Endothelial cell (in vitro differentiated cells): ENCODE results near the gene PFN3. TPM values are rescaled to one million over a fixed set of nuclear protein-coding genes. Genes with fewer than 3 reads are reported as not detected.

Experiments used
- DNase-seq: peaks from one replicate; pipeline ENCODE4 v3.0.0; 2021; ENCODE audit warnings: low spot score
- H3K27ac Mint-ChIP-seq: one replicate; pipeline ENCODE4 v1.8.0; 2021; ENCODE audit warnings: mixed read lengths, inconsistent platforms; ENCODE audit not compliant: unreplicated experiment
- H3K27me3 Mint-ChIP-seq: one replicate; pipeline ENCODE4 v1.8.0; 2021; ENCODE audit warnings: mild to moderate bottlenecking, moderate library complexity, mixed read lengths, inconsistent platforms; ENCODE audit not compliant: unreplicated experiment
- H3K36me3 Mint-ChIP-seq: one replicate; pipeline ENCODE4 v1.8.0; 2021; ENCODE audit warnings: mild to moderate bottlenecking, low read depth, mixed read lengths, inconsistent platforms; ENCODE audit not compliant: unreplicated experiment
- H3K4me1 Mint-ChIP-seq: one replicate; pipeline ENCODE4 v1.8.0; 2021; ENCODE audit warnings: mild to moderate bottlenecking, mixed read lengths, inconsistent platforms; ENCODE audit not compliant: unreplicated experiment
- H3K4me3 Mint-ChIP-seq: one replicate; pipeline ENCODE4 v1.8.0; 2021; ENCODE audit warnings: mild to moderate bottlenecking, mixed read lengths, inconsistent platforms; ENCODE audit not compliant: unreplicated experiment
- H3K9me3 Mint-ChIP-seq: one replicate; pipeline ENCODE4 v1.8.0; 2021; ENCODE audit warnings: mixed read lengths, inconsistent platforms; ENCODE audit not compliant: unreplicated experiment
- CTCF ChIP-seq: fragments of 200-600 bp; sonication (generic); IDR thresholded peaks from one replicate; pipeline ENCODE4 v1.5.0; 2021; ENCODE audit warnings: antibody characterized with exemption; ENCODE audit not compliant: unreplicated experiment
- total RNA-seq: library from RNA; stranded (reverse); fragmentation: NEBNext Ultra II Directional; extraction: Animal tissue kit (Norgen Biotek cat#: 25700); gene quantifications from one replicate; pipeline ENCODE4 v1.2.1, GENCODE V29; 2021; ENCODE audit not compliant: unreplicated experiment

PFN3 gene
- total RNA-seq, 1 donor from 2014 or later: not detected

GRCh38 chr5:177364159-177364962, 36.1 kb downstream of the PFN3 start:
- H3K27ac Mint-ChIP-seq: no peak overlapping the region
- TF ChIP-seq CTCF: no peak
- no peak overlapping the region for H3K4me3 Mint-ChIP-seq
- peaks cover 22% of the 10 kb centered on the region for H3K27me3 Mint-ChIP-seq
- H3K4me1 Mint-ChIP-seq: peaks cover 10% of the 10 kb centered on the region
- DNase-seq: no peak
- H3K9me3 Mint-ChIP-seq: no peaks in the 10 kb centered on the region
- peaks cover 5% of the 10 kb centered on the region for H3K36me3 Mint-ChIP-seq

GRCh38 chr5:177363565-177363964, 36.9 kb downstream of the PFN3 start:
- Mint-ChIP-seq H3K27ac (no peak overlapping the region), H3K9me3 (no peaks in the 10 kb centered on the region), H3K27me3 (peaks cover 24% of the 10 kb centered on the region), H3K4me3 (no peak overlapping the region), H3K4me1 (peaks cover 16% of the 10 kb centered on the region), H3K36me3 (no peaks in the 10 kb centered on the region)
- DNase-seq: no peak
- TF ChIP-seq CTCF: no peak

GRCh38 chr5:177362610-177363507, 37.6 kb downstream of the PFN3 start:
- H3K27me3 Mint-ChIP-seq: peaks cover 19% of the 10 kb centered on the region
- peak overlapping the region; percentile 42 for H3K4me3 Mint-ChIP-seq
- no peaks in the 10 kb centered on the region for H3K36me3 Mint-ChIP-seq
- H3K27ac Mint-ChIP-seq: no peak overlapping the region
- H3K9me3 Mint-ChIP-seq: no peaks in the 10 kb centered on the region
- no peak for TF ChIP-seq CTCF
- peak; percentile 51 for DNase-seq
- peaks cover 21% of the 10 kb centered on the region for H3K4me1 Mint-ChIP-seq

GRCh38 chr5:177362292-177362609, 38.2 kb downstream of the PFN3 start:
- no peak for TF ChIP-seq CTCF
- Mint-ChIP-seq H3K4me3 (no peak overlapping the region), H3K27me3 (peaks cover 22% of the 10 kb centered on the region), H3K9me3 (no peaks in the 10 kb centered on the region), H3K4me1 (peaks cover 26% of the 10 kb centered on the region), H3K27ac (no peak overlapping the region), H3K36me3 (no peaks in the 10 kb centered on the region)
- DNase-seq: no peak
